ENCODE data around the gene TNNT1. TPM values are rescaled to one million over a fixed set of nuclear protein-coding genes. Genes with fewer than 3 reads are reported as not detected.

TNNT1 gene
- total RNA-seq, 1 experiment from 2014 or later: 188 TPM

DNA sequence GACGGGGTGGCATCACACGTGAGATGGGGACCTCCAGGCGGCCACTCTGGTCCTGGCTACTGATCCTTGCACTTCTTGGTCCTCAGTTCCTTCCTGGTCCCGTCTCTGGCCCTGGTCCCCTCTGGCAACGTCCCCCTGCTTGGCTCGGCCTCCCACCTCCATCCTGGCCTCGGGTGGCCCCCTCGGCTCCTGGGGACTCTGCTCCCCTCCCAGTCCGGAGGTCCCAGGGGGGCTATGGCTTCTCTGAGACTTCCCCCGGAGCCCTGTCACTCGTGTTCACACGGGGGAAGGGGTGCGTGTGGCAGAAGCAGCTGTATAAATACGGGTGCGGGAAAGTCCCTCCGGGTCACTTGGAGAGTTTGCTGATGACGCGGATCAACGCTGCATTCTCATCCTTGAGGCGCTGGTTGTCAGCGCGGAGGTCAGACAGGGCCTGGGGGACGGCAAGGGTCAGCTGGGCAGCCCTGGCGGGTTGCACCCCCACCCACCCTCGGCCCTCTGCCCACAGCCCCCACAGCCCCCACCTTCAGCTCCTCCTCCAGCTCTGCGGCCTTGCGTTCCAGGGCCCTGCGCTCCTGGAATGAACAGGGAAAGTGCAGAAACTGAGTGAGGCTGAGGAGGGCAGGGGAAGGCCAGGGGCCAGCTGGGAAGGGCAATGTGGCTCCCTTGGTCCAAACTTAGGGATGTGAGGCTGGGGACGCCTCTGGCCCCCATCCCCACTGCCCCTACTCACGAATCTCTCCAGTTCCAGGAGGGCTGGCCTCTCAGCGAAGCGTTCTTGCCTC is 57.7 kb downstream of the TNNT1 start:
- ChIA-PET CTCF (no interaction called here), RAD21 (ENCODE audit: low non-redundant PET in 1 of 2, low total read pairs in 2 of 2, uncharacterized antibody in 2 of 2, unreplicated experiment in 2 of 2) (no interaction called here), POLR2A (no interaction called here)
- intact Hi-C loops (cut with micrococcal nuclease): no loop called here
- TSS peak; percentile 71 for BruUV-seq (replicated peaks)
- no peak overlapping the region for H3K4me3 ChIP-seq (replicated peaks in 1 of 2; ENCODE audit: low read depth in 1 of 2, low read length in 2 of 2)
- no peaks in the 10 kb centered on the region for H3K9me2 ChIP-seq (ENCODE audit: insufficient read depth)
- no peaks in the 10 kb centered on the region for H4K20me1 ChIP-seq (ENCODE audit: insufficient read depth)
- no peak for ATAC-seq
- H2AFZ ChIP-seq (ENCODE audit: low read depth, low read length, poor library complexity, severe bottlenecking): no peak overlapping the region
- no peak overlapping the region for H3K4me2 ChIP-seq (ENCODE audit: low read length)
- no peak overlapping the region for H3K9ac ChIP-seq (ENCODE audit: low read length)
- H3K36me3 ChIP-seq (ENCODE audit: control insufficient read depth in 1 of 2, insufficient read depth in 2 of 2, low read length in 2 of 2): peaks cover 2 to 11% of the 10 kb centered on the region in 2 experiments; a peak in 3 of 4 replicates
- no peaks in the 10 kb centered on the region for H3K27me3 ChIP-seq (ENCODE audit: insufficient read depth, low read length)
- H3K4me1 ChIP-seq (ENCODE audit: control insufficient read depth in 1 of 2, insufficient read depth in 2 of 2, low read length in 2 of 2): peaks cover 0 to 3% of the 10 kb centered on the region in 2 experiments; a peak in 1 of 4 replicates
- DNase-seq (ENCODE audit: low read depth, low spot score): no peak
- no peaks in the 10 kb centered on the region for H3K9me3 ChIP-seq (ENCODE audit: control insufficient read depth in 1 of 2, insufficient read depth in 1 of 2, low read depth in 1 of 2, low read length in 2 of 2)
- H3K79me2 ChIP-seq (ENCODE audit: insufficient read depth, low read length): no peaks in the 10 kb centered on the region
- no peak overlapping the region for H3K27ac ChIP-seq (ENCODE audit: low read depth, low read length)
- TF ChIP-seq YY1 (IDR thresholded peaks at IDR 0.05; ENCODE audit: extremely low read depth, insufficient replicate concordance, low read depth, low read length) (no peak), EGR1 (IDR thresholded peaks at IDR 0.05; ENCODE audit: low read depth) (no peak), EZH2phosphoT487 (IDR thresholded peaks at IDR 0.05; ENCODE audit: borderline replicate concordance) (no peak), CBX3 (IDR thresholded peaks at IDR 0.05; ENCODE audit: low read depth) (no peak), TCF7L2 (IDR thresholded peaks at IDR 0.05; ENCODE audit: borderline replicate concordance, extremely low read depth, insufficient read depth, insufficient read length) (no peak), ZNF274 (IDR thresholded peaks at IDR 0.05; ENCODE audit: low read depth, low read length) (no peak), REST (IDR thresholded peaks at IDR 0.05; ENCODE audit: low read depth) (no peak), SP1 (IDR thresholded peaks at IDR 0.05; ENCODE audit: low read depth) (no peak), SIN3A (IDR thresholded peaks at IDR 0.05; ENCODE audit: low read depth) (no peak), POLR2AphosphoS5 (IDR thresholded peaks at IDR 0.05; ENCODE audit: low read depth, low read length) (no peak), RAD21 (IDR thresholded peaks at IDR 0.05; ENCODE audit: low read depth) (no peak), CEBPB (IDR thresholded peaks at IDR 0.05; ENCODE audit: low read depth) (no peak)
